ENCODE measurements around the gene FIP1L1. TPM values are rescaled to one million over a fixed set of nuclear protein-coding genes. Genes with fewer than 3 reads are reported as not detected.

Gene FIP1L1
- total and polyA plus RNA-seq, 9 of the 15 experiments (the other 6 are each of a cell fraction or from before 2014, with no cell fraction given): 34.6 to 137 (median 72.0) TPM

DNA sequence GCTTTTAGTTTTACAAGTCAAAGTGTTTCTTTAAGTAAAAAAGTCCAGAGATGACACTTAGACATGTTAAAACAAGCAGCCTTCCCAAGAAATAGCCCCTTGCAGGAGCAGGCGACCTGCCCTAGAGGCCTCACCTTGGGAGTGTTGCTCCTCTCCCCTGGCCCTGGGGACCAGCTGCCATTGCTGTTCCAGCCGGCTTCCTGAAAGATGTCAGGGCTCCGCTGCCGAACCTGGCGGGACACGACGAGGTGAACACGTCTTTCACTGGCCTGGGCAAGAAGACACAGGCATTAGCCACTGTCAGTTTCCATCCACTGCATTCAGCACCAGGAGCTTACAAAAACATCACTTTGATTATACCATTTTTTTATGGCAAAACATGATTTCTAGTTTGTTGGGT is 104.1 kb downstream of the FIP1L1 start (continued):
- TF ChIP-seq, protein P1, sequence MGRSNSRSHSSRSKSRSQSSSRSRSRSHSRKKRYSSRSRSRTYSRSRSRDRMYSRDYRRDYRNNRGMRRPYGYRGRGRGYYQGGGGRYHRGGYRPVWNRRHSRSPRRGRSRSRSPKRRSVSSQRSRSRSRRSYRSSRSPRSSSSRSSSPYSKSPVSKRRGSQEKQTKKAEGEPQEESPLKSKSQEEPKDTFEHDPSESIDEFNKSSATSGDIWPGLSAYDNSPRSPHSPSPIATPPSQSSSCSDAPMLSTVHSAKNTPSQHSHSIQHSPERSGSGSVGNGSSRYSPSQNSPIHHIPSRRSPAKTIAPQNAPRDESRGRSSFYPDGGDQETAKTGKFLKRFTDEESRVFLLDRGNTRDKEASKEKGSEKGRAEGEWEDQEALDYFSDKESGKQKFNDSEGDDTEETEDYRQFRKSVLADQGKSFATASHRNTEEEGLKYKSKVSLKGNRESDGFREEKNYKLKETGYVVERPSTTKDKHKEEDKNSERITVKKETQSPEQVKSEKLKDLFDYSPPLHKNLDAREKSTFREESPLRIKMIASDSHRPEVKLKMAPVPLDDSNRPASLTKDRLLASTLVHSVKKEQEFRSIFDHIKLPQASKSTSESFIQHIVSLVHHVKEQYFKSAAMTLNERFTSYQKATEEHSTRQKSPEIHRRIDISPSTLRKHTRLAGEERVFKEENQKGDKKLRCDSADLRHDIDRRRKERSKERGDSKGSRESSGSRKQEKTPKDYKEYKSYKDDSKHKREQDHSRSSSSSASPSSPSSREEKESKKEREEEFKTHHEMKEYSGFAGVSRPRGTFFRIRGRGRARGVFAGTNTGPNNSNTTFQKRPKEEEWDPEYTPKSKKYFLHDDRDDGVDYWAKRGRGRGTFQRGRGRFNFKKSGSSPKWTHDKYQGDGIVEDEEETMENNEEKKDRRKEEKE (IDR thresholded peaks at IDR 0.05; ENCODE audit: borderline replicate concordance in 1 of 2, control insufficient read depth in 1 of 2, low read depth in 2 of 2, low read length in 1 of 2): no peak
- TF ChIP-seq ZNF316 (IDR thresholded peaks at IDR 0.05) (no peak), ZNF766 (CRISPR knock-in tag; conservative IDR thresholded peaks at IDR 0.05) (no peak), LEF1 (IDR thresholded peaks at IDR 0.05) (no peak), DPF2 (IDR thresholded peaks at IDR 0.05) (no peak), THRA (IDR thresholded peaks at IDR 0.05) (no peak), THRAP3 (IDR thresholded peaks at IDR 0.05; ENCODE audit: borderline replicate concordance) (no peak)

DNA sequence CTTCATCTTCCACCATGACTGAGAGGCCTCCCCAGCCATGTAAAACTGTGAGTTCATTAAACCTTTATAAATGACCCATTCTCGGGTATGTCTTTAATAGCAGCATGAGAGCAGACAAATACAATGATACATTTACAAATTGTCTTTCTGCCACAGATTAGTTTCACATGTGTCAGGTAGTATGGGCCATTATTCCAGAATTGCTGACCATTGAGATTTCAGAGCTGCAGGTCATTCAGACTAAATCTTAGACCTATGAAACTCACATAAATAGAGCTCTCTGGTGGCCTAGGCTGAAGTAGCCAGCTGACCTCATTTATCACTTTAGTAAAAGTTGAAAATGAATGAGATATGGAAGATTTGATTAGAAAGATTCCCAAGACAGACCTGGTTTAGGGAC is 105.8 kb downstream of the FIP1L1 start:
- ATAC-seq (no peak), DNase-seq (ENCODE audit: extremely low read depth in 1 of 4, low spot score in 3 of 4) (no peak), FAIRE-seq (no peak)
- H3K36me3 ChIP-seq (ENCODE audit: control insufficient read depth, insufficient read depth, low read length): no peaks in the 10 kb centered on the region
- no peaks in the 10 kb centered on the region; a peak in 1 of 5 replicates for H3K4me1 ChIP-seq (replicated peaks in 1 of 2; ENCODE audit: control insufficient read depth in 2 of 2, insufficient read depth in 2 of 2, low read length in 2 of 2)
- TF ChIP-seq ZNF316 (IDR thresholded peaks at IDR 0.05) (peak; percentile 57), MXD1 (CRISPR knock-in tag; IDR thresholded peaks at IDR 0.05; ENCODE audit: borderline replicate concordance, poor library complexity, severe bottlenecking) (no peak), C11orf30 (IDR thresholded peaks at IDR 0.05; ENCODE audit: low read depth) (peak; percentile 33; the same call in 1 of the 2 replicates)
- no peaks in the 10 kb centered on the region for H3K9me3 ChIP-seq (replicated peaks; ENCODE audit: control insufficient read depth, insufficient read depth, low read depth, low read length)
- H2AFZ ChIP-seq (ENCODE audit: low read depth, low read length): no peak overlapping the region
- H3K9ac ChIP-seq (ENCODE audit: insufficient read depth in 1 of 2, low read depth in 2 of 2, low read length in 2 of 2): no peak overlapping the region
- H3K9me1 ChIP-seq (ENCODE audit: control insufficient read depth, insufficient read depth, low read length): no peaks in the 10 kb centered on the region
- POLR2A ChIA-PET: no interaction called here
- BruUV-seq (replicated peaks): no TSS peak
- no peak overlapping the region for H3K27ac ChIP-seq (ENCODE audit: extremely low read depth, low read depth, low read length)
- intact Hi-C loops (cut with micrococcal nuclease) (no loop called here), in situ Hi-C loops (cut with MboI) (loop anchor here (25.0 kb wide), 1 partner anchor 754 kb away; the partner anchor contains the start of gene PDGFRA)
- CTCF ChIA-PET (ENCODE audit: low intra/inter-chr PET ratio): no interaction called here
- WGBS (ENCODE audit: insufficient coverage, low coverage, missing lambda C conversion rate): 18% methylated on average over 1 of the region's 1 CpG
- H3K4me2 ChIP-seq (ENCODE audit: insufficient read depth, low read length): no peak overlapping the region
- no peak overlapping the region for H3K4me3 ChIP-seq
- H3K79me2 ChIP-seq (ENCODE audit: control insufficient read depth, insufficient read depth, low read length): no peaks in the 10 kb centered on the region
- H3K27me3 ChIP-seq (ENCODE audit: control insufficient read depth in 2 of 2, insufficient read depth in 2 of 2, low read length in 2 of 2): no peaks in the 10 kb centered on the region
- H4K20me1 ChIP-seq (replicated peaks; ENCODE audit: control insufficient read depth, insufficient read depth, low read length): no peaks in the 10 kb centered on the region

All from K562 (cell line).